OCI-LY1 (cell line): ENCODE data around the gene DDO.

Experiments
- H2AFZ ChIP-seq: fragments of 200-600 bp; sonication (generic), shearing (Covaris generic); 2 replicates; pipeline ENCODE4 v1.6.0; 2014; ENCODE audit warnings: antibody characterized with exemption, mild to moderate bottlenecking, low read length
- H3F3A ChIP-seq: fragments of 200-600 bp; sonication (generic), shearing (Covaris generic); 2 replicates; pipeline ENCODE4 v1.6.0; 2014; ENCODE audit warnings: mild to moderate bottlenecking, antibody characterized with exemption, low read length, moderate library complexity; ENCODE audit not compliant: insufficient read depth
- H3K27ac ChIP-seq: fragments of 200-600 bp; sonication (generic); 2 replicates; pipeline ENCODE4 v1.5.1; 2014; ENCODE audit warnings: low read length, mixed run types, mild to moderate bottlenecking, low read depth; ENCODE audit not compliant: poor library complexity, severe bottlenecking
- H3K27me3 ChIP-seq: fragments of 200-600 bp; sonication (generic); 2 replicates; pipeline ENCODE4 v1.6.0; 2014; ENCODE audit warnings: antibody characterized with exemption, mild to moderate bottlenecking, low read length, moderate library complexity; ENCODE audit not compliant: insufficient read depth
- H3K36me3 ChIP-seq: fragments of 200-600 bp; sonication (generic); 2 replicates; pipeline ENCODE4 v1.6.1; 2014; ENCODE audit warnings: mild to moderate bottlenecking, antibody characterized with exemption, low read length, moderate library complexity, mixed read lengths; ENCODE audit not compliant: insufficient read depth
- H3K4me1 ChIP-seq: fragments of 200-600 bp; sonication (generic); 2 replicates; pipeline ENCODE4 v1.5.1; 2014; ENCODE audit warnings: mild to moderate bottlenecking, low read length, moderate library complexity; ENCODE audit not compliant: insufficient read depth, severe bottlenecking
- H3K4me2 ChIP-seq: fragments of 200-600 bp; sonication (generic), shearing (Covaris generic); 2 replicates; pipeline ENCODE4 v1.6.1; 2014; ENCODE audit warnings: low read length
- H3K4me3 ChIP-seq: fragments of 200-600 bp; sonication (generic); 2 replicates; pipeline ENCODE4 v1.5.1; 2014; ENCODE audit warnings: low read length, low read depth, mild to moderate bottlenecking, mixed read lengths; ENCODE audit not compliant: poor library complexity, severe bottlenecking
- H3K79me2 ChIP-seq: fragments of 200-600 bp; shearing (Covaris generic); 2 replicates; pipeline ENCODE4 v1.6.1; 2016; ENCODE audit warnings: mixed run types, low read length, mixed read lengths; ENCODE audit not compliant: insufficient read depth
- H3K9ac ChIP-seq: fragments of 200-600 bp; sonication (generic), shearing (Covaris generic); 2 replicates; pipeline ENCODE4 v1.6.1; 2014; ENCODE audit warnings: mild to moderate bottlenecking, low read length, mixed read lengths
- H3K9me2 ChIP-seq: fragments of 200-600 bp; sonication (generic), shearing (Covaris generic); 2 replicates; pipeline ENCODE4 v1.6.1; 2014; ENCODE audit warnings: low read depth, mild to moderate bottlenecking, low read length, mixed read lengths
- H3K9me3 ChIP-seq: fragments of 200-600 bp; shearing (Covaris generic); 2 replicates; pipeline ENCODE4 v1.6.1; 2014; ENCODE audit warnings: low read length, mixed read lengths
- H4K20me1 ChIP-seq: fragments of 200-600 bp; sonication (generic), shearing (Covaris generic); 2 replicates; pipeline ENCODE4 v1.6.0; 2016; ENCODE audit warnings: mild to moderate bottlenecking, low read length; ENCODE audit not compliant: insufficient read depth
- CTCF ChIP-seq: fragments of 200-600 bp; sonication (generic), shearing (Covaris generic); IDR thresholded peaks from 2 replicates; pipeline ENCODE4 v1.5.1; 2017; ENCODE audit warnings: mild to moderate bottlenecking, antibody characterized with exemption, low read length, moderate library complexity, mixed read lengths
- EZH2 ChIP-seq: fragments of 200-600 bp; sonication (generic), shearing (Covaris generic); IDR thresholded peaks from 2 replicates; pipeline ENCODE4 v1.8.0; 2017; ENCODE audit warnings: borderline replicate concordance, mixed run types, mild to moderate bottlenecking, antibody characterized with exemption, low read length, moderate library complexity, mixed read lengths

DDO gene

GRCh38 chr6:110348961-110349690 is 66.2 kb downstream of the DDO start:
- Histone ChIP-seq H4K20me1 (no peaks in the 10 kb centered on the region), H3K36me3 (no peaks in the 10 kb centered on the region), H3K9me3 (no peaks in the 10 kb centered on the region), H3K9me2 (no peaks in the 10 kb centered on the region), H3K4me3 (no peak overlapping the region), H3K9ac (no peak overlapping the region), H3K4me1 (no peaks in the 10 kb centered on the region), H3F3A (no peaks in the 10 kb centered on the region), H3K27ac (no peak overlapping the region), H2AFZ (no peak overlapping the region), H3K27me3 (no peaks in the 10 kb centered on the region), H3K79me2 (no peaks in the 10 kb centered on the region), H3K4me2 (no peak overlapping the region)
- no peak for TF ChIP-seq CTCF
- no peak for TF ChIP-seq EZH2

- no peaks in the 10 kb centered on the region for H3K79me2 ChIP-seq
- no peak overlapping the region for H3K27ac ChIP-seq
- H3K9ac ChIP-seq: no peak overlapping the region
- no peak overlapping the region for H3K4me3 ChIP-seq
- H3F3A ChIP-seq: no peaks in the 10 kb centered on the region
- H2AFZ ChIP-seq: no peak overlapping the region
- H3K36me3 ChIP-seq: no peaks in the 10 kb centered on the region
- H3K4me1 ChIP-seq: no peaks in the 10 kb centered on the region
- H3K27me3 ChIP-seq: no peaks in the 10 kb centered on the region
- no peak for TF ChIP-seq CTCF
- no peak for TF ChIP-seq EZH2
- H3K9me3 ChIP-seq: no peaks in the 10 kb centered on the region
- H4K20me1 ChIP-seq: no peaks in the 10 kb centered on the region
- no peak overlapping the region for H3K4me2 ChIP-seq
- H3K9me2 ChIP-seq: no peaks in the 10 kb centered on the region
These were observed 70.3 kb downstream of the DDO start for GRCh38 chr6:110345025-110345424.

- TF ChIP-seq CTCF (no peak), EZH2 (no peak)
- H4K20me1 ChIP-seq: no peaks in the 10 kb centered on the region
These were observed 72.6 kb downstream of the DDO start for GRCh38 chr6:110342759-110343158.

More at GRCh38 chr6:110342759-110343158, 72.6 kb downstream of the DDO start:
- Histone ChIP-seq H3K79me2 (no peaks in the 10 kb centered on the region), H2AFZ (no peak overlapping the region), H3K9me3 (no peaks in the 10 kb centered on the region), H3K27me3 (no peaks in the 10 kb centered on the region), H3K4me1 (no peaks in the 10 kb centered on the region), H3K4me2 (no peak overlapping the region), H3K27ac (no peak overlapping the region), H3K4me3 (no peak overlapping the region), H3K9ac (no peak overlapping the region), H3K9me2 (no peaks in the 10 kb centered on the region), H3K36me3 (no peaks in the 10 kb centered on the region), H3F3A (no peaks in the 10 kb centered on the region)
